ENCODE results near the gene ZNF699.
"Not testable (repeated sequence)": the region's sequence is repeated elsewhere in the genome, so short reads cannot be mapped to it uniquely, and the experiment has no call there.

The ZNF699 gene

DNA sequence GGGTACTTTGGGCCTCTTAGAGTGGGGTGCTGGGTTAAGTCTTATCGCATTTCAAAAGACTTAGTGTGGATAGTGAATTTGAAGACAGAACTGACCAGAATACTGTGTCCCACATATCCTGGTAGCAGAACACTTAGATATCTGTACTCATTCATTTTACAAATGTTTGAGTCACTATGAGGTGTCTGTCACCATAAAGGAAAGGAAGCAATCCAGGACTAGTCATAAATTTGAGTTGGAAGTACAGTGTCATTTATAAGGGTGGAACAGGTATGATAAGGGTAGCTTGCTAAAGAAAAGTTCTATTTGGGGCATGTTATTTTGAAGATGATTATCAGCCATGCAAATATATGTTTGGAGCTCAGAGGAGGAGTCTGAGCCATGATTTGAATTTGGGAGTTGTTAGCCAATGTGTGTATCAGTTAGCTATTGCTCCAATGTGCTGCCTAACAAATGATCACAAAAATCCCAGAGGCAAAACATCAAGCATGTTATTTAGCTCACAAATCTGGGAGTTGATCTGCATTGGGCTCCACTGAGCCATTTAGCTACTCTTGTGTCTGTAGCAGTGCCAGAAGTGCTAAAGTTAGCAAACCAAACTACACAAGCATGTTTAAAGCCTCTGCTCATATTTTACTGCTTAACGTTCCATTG, 20.3 kb downstream of the ZNF699 start:
- no peak for DNase-seq (ENCODE audit: low spot score)

DNA sequence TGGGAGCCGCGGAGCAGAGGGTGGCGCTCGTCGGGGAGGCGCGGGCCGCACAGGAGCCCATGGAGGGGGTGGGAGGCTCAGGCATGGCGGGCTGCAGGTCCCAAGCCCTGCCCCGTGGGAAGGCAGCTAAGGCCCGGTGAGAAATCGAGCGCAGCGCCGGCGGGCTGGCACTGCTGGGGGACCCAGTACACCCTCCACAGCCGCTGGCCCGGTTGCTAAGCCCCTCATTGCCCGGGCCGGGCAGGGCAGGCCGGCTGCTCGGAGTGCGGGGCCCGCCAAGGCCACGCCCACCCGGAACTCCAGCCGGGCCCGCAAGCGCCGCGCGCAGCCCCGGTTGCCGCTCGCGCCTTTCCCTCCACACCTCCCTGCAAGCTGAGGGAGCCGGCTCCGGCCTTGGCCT, 26.2 kb downstream of the ZNF699 start:
- DNase-seq (ENCODE audit: low spot score), result not testable (repeated sequence)

DNA sequence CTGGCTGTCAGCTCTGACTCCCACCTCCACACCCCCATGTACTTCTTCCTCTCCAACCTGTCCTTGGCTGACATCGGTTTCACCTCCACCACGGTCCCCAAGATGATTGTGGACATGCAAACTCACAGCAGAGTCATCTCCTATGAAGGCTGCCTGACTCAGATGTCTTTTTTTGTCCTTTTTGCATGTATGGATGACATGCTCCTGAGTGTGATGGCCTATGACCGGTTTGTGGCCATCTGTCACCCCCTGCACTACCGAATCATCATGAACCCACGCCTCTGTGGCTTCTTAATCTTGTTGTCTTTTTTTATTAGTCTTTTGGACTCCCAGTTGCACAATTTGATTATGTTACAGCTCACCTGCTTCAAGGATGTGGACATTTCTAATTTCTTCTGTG, 58.4 kb downstream of the ZNF699 start:
- DNase-seq (ENCODE audit: low spot score), result no peak

DNA sequence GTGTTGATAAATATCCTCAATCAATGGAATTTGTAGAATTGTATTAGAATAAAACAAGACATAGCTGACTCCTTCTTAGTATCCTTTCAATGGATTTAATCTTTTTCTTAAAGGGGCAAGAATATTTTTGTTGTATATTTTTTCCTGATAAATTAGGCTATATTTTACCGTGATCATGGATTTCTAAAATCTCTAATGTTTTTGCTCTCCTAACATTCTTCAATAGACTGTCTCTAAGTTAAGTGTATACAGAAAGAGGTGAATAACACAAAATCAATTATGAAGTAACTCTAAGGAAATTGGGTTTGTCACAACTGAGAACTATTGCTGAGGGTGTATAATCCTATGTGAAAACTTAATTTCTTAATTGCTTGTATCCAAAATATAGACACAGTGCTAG, 59.0 kb downstream of the ZNF699 start, which contains the start of gene OR7E24:
OR7E24 (plus strand) TSS at position 301 of the 400 bp plus-strand sequence. CDS start 114 bp downstream, outside the sequence.
- DNase-seq (ENCODE audit: low spot score), result no peak
